Bronchial epithelial cell (primary cell): ENCODE measurements around the gene CDC42EP4. TPM values are rescaled to one million over a fixed set of nuclear protein-coding genes. Genes with fewer than 3 reads are reported as not detected.

ENCODE experiments used
- DNase-seq: peaks from one replicate; pipeline ENCODE4 v3.0.0-alpha.2; 2010; ENCODE audit warnings: low read depth
- FAIRE-seq: peaks from 2 replicates; lab custom pipeline; 2011; peaks lifted over from hg19 to GRCh38; lab: Jason Lieb, UNC
- H3K27me3 ChIP-seq: 2 replicates; pipeline ENCODE4 v1.5.1; 2011; ENCODE audit warnings: low read length; ENCODE audit not compliant: control insufficient read depth, insufficient read depth
- H3K36me3 ChIP-seq: 2 replicates; pipeline ENCODE4 v1.5.1; 2011; ENCODE audit warnings: low read length; ENCODE audit not compliant: control insufficient read depth, insufficient read depth
- H3K4me3 ChIP-seq: 2 replicates; pipeline ENCODE4 v1.5.1; 2011; ENCODE audit warnings: mild to moderate bottlenecking, low read depth, low read length, control low read depth
- total RNA-seq: library from RNA; depleted of rRNA; stranded (reverse); fragments of >200 nt; gene quantifications from 2 replicates; pipeline ENCODE4 v1.2.1, GENCODE V29; 2014
- TF ChIP-seq, protein P1 (sequence below): IDR thresholded peaks from 2 replicates; pipeline ENCODE4 v1.5.1; 2011; ENCODE audit warnings: mild to moderate bottlenecking, moderate library complexity, low read length, control low read depth, inconsistent platforms; ENCODE audit not compliant: insufficient read depth, severe bottlenecking

Gene CDC42EP4
- total RNA-seq, 1 donor from 2014 or later = 16.8 TPM

DNA sequence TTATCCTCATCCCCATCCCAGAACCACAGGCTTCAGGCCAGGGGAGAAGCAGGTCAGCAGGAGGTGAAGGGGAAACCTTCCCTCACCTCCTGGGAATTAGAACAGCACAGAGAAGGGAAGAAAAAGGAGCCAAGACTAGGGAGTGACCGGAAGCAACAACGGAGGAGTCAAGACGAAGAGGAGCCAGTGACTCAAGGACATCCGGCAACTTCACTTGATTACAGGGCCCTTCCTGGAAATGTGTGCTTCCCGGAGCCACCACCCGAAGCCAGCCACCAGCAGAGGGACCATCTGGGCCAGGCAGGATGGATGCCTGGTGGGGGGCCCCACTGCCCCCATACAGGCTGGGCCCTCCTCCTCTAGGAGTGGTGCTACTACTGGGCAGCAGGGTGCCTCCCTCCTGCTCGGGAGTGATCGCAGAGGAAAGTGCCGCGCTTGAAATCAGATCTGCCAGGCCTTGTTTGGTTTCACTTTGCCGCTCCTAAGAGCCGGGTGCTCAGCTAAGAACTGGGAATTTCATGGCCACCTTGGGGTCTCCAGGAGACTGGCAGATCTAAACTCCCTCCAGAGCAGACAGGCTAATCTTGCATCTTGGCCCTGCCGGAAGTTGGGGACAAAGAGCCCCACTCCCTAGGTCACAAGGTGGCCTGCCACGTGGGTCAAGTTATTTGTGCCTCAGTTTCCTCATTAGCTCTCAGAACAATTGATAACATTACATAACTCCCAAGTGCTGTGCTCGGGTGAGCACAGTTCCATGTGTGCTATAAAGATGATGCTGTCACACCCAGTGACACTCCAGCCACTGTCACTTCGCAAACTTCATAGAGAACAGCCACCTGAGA lies 6.6 kb downstream of the CDC42EP4 start:
- DNase-seq = peak; percentile 52
- H3K36me3 ChIP-seq = peaks cover 7% of the 10 kb centered on the region
- FAIRE-seq = no peak
- peak overlapping the region; percentile 4 for H3K4me3 ChIP-seq
- H3K27me3 ChIP-seq = no peaks in the 10 kb centered on the region
- TF ChIP-seq, protein P1, sequence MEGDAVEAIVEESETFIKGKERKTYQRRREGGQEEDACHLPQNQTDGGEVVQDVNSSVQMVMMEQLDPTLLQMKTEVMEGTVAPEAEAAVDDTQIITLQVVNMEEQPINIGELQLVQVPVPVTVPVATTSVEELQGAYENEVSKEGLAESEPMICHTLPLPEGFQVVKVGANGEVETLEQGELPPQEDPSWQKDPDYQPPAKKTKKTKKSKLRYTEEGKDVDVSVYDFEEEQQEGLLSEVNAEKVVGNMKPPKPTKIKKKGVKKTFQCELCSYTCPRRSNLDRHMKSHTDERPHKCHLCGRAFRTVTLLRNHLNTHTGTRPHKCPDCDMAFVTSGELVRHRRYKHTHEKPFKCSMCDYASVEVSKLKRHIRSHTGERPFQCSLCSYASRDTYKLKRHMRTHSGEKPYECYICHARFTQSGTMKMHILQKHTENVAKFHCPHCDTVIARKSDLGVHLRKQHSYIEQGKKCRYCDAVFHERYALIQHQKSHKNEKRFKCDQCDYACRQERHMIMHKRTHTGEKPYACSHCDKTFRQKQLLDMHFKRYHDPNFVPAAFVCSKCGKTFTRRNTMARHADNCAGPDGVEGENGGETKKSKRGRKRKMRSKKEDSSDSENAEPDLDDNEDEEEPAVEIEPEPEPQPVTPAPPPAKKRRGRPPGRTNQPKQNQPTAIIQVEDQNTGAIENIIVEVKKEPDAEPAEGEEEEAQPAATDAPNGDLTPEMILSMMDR = peak; percentile 46

DNA sequence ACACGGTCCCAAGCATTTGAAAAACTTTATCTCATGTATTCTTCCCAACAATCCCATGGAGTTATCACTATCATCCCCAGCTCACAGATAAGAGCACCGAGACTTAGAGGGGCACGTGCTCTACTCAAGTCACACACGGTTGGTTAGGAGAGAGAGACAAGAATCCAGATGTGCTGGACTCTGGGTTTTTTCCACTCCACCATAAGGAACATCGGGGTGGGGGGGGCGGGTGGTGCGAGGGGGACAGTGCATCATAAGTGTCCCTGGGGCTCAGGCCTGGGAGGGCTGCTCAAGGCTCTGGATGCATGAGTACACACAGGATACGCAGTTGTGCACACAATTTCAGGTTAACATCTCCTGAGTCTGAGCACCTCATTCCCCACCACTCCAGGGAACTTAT lies 7.4 kb downstream of the CDC42EP4 start:
- Histone ChIP-seq H3K36me3 (peaks cover 6% of the 10 kb centered on the region), H3K4me3 (no peak overlapping the region), H3K27me3 (no peaks in the 10 kb centered on the region)
- DNase-seq = no peak
- TF ChIP-seq, protein P1 = no peak
- no peak for FAIRE-seq

DNA sequence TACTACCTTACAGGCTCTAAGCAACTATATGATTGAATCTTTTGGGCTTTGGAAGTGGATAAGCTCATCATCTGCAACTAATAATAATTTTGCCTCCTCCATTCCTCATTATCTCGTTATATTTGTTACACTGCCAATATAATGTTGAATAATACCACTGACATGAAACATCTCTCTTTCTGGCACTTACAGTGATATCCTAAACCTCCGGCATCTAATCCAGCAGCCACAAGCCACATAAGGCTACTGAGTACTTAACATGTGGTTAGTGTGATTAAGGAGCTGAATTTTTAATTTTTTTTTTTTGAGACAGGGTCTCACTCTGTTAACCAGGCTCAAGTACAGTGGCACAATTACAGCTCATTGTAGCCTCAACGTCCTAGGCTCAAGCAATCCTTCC lies 9.6 kb downstream of the CDC42EP4 start:
- FAIRE-seq (no peak), DNase-seq (no peak)
- H3K4me3 ChIP-seq = no peak overlapping the region

DNA sequence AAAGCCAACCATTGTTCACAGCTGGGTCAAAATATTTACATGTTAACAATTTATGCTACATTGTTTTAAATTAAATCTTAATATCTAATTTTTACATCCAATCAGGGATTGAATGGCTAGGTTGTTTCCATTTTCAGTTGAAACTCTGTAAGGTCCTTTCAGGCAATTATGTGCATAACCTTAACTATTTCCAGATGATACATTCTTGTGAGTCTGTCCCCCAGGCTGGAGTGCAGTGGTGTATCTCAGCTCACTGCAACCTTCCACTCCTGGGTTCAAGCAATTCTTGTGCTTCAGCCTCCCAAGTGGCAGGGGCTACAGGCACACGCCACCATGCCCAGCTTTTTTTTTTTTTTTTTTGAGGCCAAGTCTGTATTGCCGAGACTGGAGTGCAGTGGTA lies 10.4 kb downstream of the CDC42EP4 start:
- Histone ChIP-seq H3K36me3 (peaks cover 7% of the 10 kb centered on the region), H3K4me3 (no peak overlapping the region), H3K27me3 (no peaks in the 10 kb centered on the region)
- TF ChIP-seq, protein P1 = no peak
- FAIRE-seq (no peak), DNase-seq (no peak)

More for the DNA sequence above, 9.6 kb downstream of the CDC42EP4 start:
- TF ChIP-seq, protein P1 = no peak
- H3K36me3 ChIP-seq = peaks cover 10% of the 10 kb centered on the region
- H3K27me3 ChIP-seq = no peaks in the 10 kb centered on the region

DNA sequence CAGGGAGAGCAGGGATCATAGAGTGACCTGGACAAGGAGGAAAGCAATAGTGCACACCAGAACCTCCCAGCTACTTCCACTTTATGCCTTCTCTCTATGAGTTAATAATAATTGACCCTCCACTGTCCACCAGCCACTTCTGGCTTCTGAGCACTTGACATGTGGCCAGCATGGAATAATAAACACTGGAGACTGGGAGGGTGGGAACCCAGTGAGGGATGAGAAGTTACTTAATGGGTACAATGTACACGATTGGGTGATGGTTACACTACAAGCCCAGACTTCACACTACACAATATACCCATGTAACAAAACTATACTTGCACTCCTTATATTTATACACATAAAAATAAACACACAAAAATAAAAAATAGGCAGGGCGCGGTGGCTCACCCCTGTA lies 11.4 kb downstream of the CDC42EP4 start:
- no peak overlapping the region for H3K4me3 ChIP-seq
- TF ChIP-seq, protein P1 = no peak
- H3K36me3 ChIP-seq = peaks cover 8% of the 10 kb centered on the region
- DNase-seq (no peak), FAIRE-seq (no peak)
- H3K27me3 ChIP-seq = no peaks in the 10 kb centered on the region
